H1 (cell line): ENCODE results near the gene TAX1BP1.

ENCODE experiments used
- CEBPB ChIP-seq: IDR thresholded peaks from 2 replicates; pipeline ENCODE4 v1.6.1; 2012; ENCODE audit warnings: low read depth, low read length
- CREB1 ChIP-seq: IDR thresholded peaks from 2 replicates; pipeline ENCODE4 v1.6.1; 2012; ENCODE audit warnings: inconsistent platforms
- CTBP2 ChIP-seq: IDR thresholded peaks from 2 replicates; pipeline ENCODE4 v1.7.0; 2011; ENCODE audit warnings: borderline replicate concordance, mild to moderate bottlenecking, moderate library complexity, mixed read lengths, low read length; ENCODE audit not compliant: insufficient read depth, insufficient read length
- CTCF ChIP-seq, 3 experiments: IDR thresholded peaks; 1 replicate in 2 of 3; 2 replicates in 1 of 3; pipeline versions ENCODE4 v1.5.1 to v1.6.1; 2011; ENCODE audit warnings: low read length in 3 of 3, mild to moderate bottlenecking in 3 of 3, inconsistent platforms in 2 of 3, low read depth in 1 of 3, moderate library complexity in 1 of 3; ENCODE audit not compliant: insufficient read depth in 1 of 3; ENCODE audit errors: control extremely low read depth in 1 of 3
- EP300 ChIP-seq, 2 experiments: IDR thresholded peaks; 1 replicate in 1 of 2; 2 replicates in 1 of 2; pipeline ENCODE4 v1.6.1; 2011 to 2012; ENCODE audit warnings: low read depth in 2 of 2, low read length in 2 of 2, mild to moderate bottlenecking in 2 of 2, borderline replicate concordance in 1 of 2, inconsistent platforms in 1 of 2, moderate library complexity in 1 of 2
- EZH2 ChIP-seq: fragments of 200-600 bp; sonication (generic); IDR thresholded peaks from 2 replicates; pipeline ENCODE4 v1.7.1; 2012; ENCODE audit warnings: low read depth, mild to moderate bottlenecking, moderate library complexity, low read length, inconsistent platforms; ENCODE audit not compliant: severe bottlenecking
- HDAC2 ChIP-seq, 2 experiments: fragments of 300-600 bp in 1 of 2; sonication (generic) in 1 of 2; IDR thresholded peaks; 2 replicates each; pipeline ENCODE4 v1.6.1; 2011 to 2012; ENCODE audit warnings: low read depth in 2 of 2, low read length in 2 of 2, mild to moderate bottlenecking in 2 of 2, moderate library complexity in 2 of 2, borderline replicate concordance in 1 of 2, inconsistent platforms in 1 of 2
- MAFK ChIP-seq: IDR thresholded peaks from 2 replicates; pipeline ENCODE4 v1.6.1; 2012; ENCODE audit warnings: low read depth, mild to moderate bottlenecking, improper control_type of control experiment, low read length
- POLR2A ChIP-seq, 2 experiments: IDR thresholded peaks; 1 replicate in 1 of 2; 2 replicates in 1 of 2; pipeline ENCODE4 v1.6.1; 2011; ENCODE audit warnings: low read depth in 2 of 2, low read length in 2 of 2, mild to moderate bottlenecking in 2 of 2; ENCODE audit errors: control extremely low read depth in 1 of 2
- RAD21 ChIP-seq, 2 experiments: IDR thresholded peaks in 1 of 2; conservative IDR thresholded peaks in 1 of 2; 2 replicates each; pipeline ENCODE4 v1.6.1; 2011; ENCODE audit warnings: low read depth in 2 of 2, low read length in 2 of 2, improper control_type of control experiment in 1 of 2, inconsistent platforms in 1 of 2, mild to moderate bottlenecking in 1 of 2, moderate library complexity in 1 of 2
- RXRA ChIP-seq: IDR thresholded peaks from 2 replicates; pipeline ENCODE4 v1.6.1; 2011; ENCODE audit warnings: low read depth, mild to moderate bottlenecking, low read length, moderate library complexity; ENCODE audit not compliant: insufficient read depth
- SP1 ChIP-seq: IDR thresholded peaks from 2 replicates; pipeline ENCODE4 v1.6.1; 2011; ENCODE audit warnings: low read depth, low read length
- YY1 ChIP-seq: IDR thresholded peaks from 2 replicates; pipeline ENCODE4 v1.6.1; 2011; ENCODE audit warnings: low read depth, mild to moderate bottlenecking, low read length
- TF ChIP-seq, protein P1 (sequence below): IDR thresholded peaks from 2 replicates; pipeline ENCODE4 v1.6.1; 2011; ENCODE audit warnings: low read depth, mild to moderate bottlenecking, low read length; ENCODE audit not compliant: insufficient read depth

- TF ChIP-seq, protein P1, sequence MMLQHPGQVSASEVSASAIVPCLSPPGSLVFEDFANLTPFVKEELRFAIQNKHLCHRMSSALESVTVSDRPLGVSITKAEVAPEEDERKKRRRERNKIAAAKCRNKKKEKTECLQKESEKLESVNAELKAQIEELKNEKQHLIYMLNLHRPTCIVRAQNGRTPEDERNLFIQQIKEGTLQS = no peak
- TF ChIP-seq CTCF (IDR thresholded peaks at IDR 0.05; ENCODE audit: control extremely low read depth in 1 of 3, insufficient read depth in 1 of 3, low read depth in 1 of 3, low read length in 3 of 3) (no peak), RAD21 (IDR thresholded peaks at IDR 0.05 in 1 of 2, conservative IDR thresholded peaks at IDR 0.05 in 1 of 2; ENCODE audit: low read depth in 2 of 2, low read length in 2 of 2) (no peak; a peak in 1 of 4 replicates), HDAC2 (IDR thresholded peaks at IDR 0.05; ENCODE audit: borderline replicate concordance in 1 of 2, low read depth in 2 of 2, low read length in 2 of 2) (no peak), CEBPB (no peak), POLR2A (IDR thresholded peaks at IDR 0.05; ENCODE audit: control extremely low read depth in 1 of 2, low read depth in 2 of 2, low read length in 2 of 2) (no peak), EZH2 (no peak), MAFK (no peak), EP300 (IDR thresholded peaks at IDR 0.05; ENCODE audit: borderline replicate concordance in 1 of 2, low read depth in 2 of 2, low read length in 2 of 2) (no peak), SP1 (no peak), RXRA (no peak), CTBP2 (no peak), CREB1 (no peak), YY1 (no peak)
Measured at GRCh38 chr7:27834179-27834921, 94.4 kb downstream of the TAX1BP1 start.
